Mesenchymal stem cell (in vitro differentiated cells and primary cell): Measurements from ENCODE around the gene DDX59.
"Not testable (repeated sequence)": the region's sequence is repeated elsewhere in the genome, so short reads cannot be mapped to it uniquely, and the experiment has no call there.

Experiments used
- DNase-seq: peaks from one replicate; pipeline ENCODE4 v3.0.0-alpha.2; 2013
- H2AFZ ChIP-seq: one replicate; pipeline ENCODE4 v1.6.1; 2013; ENCODE audit warnings: low read depth, mild to moderate bottlenecking, control low read depth, inconsistent platforms, low read length, moderate library complexity
- H2AK5ac ChIP-seq: 2 replicates; pipeline ENCODE4 v1.6.1; 2013; ENCODE audit warnings: low read length, moderate library complexity, mild to moderate bottlenecking, inconsistent platforms; ENCODE audit not compliant: severe bottlenecking
- H2BK120ac ChIP-seq: one replicate; pipeline ENCODE4 v1.6.1; 2013; ENCODE audit warnings: low read depth, mild to moderate bottlenecking, inconsistent platforms, low read length, moderate library complexity
- H2BK12ac ChIP-seq, 2 experiments: one replicate each; pipeline ENCODE4 v1.6.1; 2013; ENCODE audit warnings: inconsistent platforms in 2 of 2, low read length in 2 of 2, mild to moderate bottlenecking in 2 of 2, moderate library complexity in 2 of 2, control low read depth in 1 of 2
- H2BK15ac ChIP-seq: one replicate; pipeline ENCODE4 v1.6.1; 2013; ENCODE audit warnings: mild to moderate bottlenecking, low read depth, inconsistent platforms; ENCODE audit not compliant: poor library complexity, severe bottlenecking
- H2BK5ac ChIP-seq: 2 replicates; pipeline ENCODE4 v1.6.1; 2013; ENCODE audit warnings: low read depth, mild to moderate bottlenecking, low read length, control low read depth, inconsistent platforms; ENCODE audit not compliant: poor library complexity, severe bottlenecking
- H3K14ac ChIP-seq, 2 experiments: one replicate each; pipeline ENCODE4 v1.6.1; 2013; ENCODE audit warnings: inconsistent platforms in 2 of 2, low read length in 2 of 2, control low read depth in 1 of 2, mild to moderate bottlenecking in 1 of 2, moderate library complexity in 1 of 2
- H3K18ac ChIP-seq, 2 experiments: one replicate each; pipeline ENCODE4 v1.6.1; 2013; ENCODE audit warnings: inconsistent platforms in 2 of 2, low read length in 2 of 2, control low read depth in 1 of 2, low read depth in 1 of 2, mild to moderate bottlenecking in 1 of 2
- H3K23ac ChIP-seq, 2 experiments: one replicate each; pipeline ENCODE4 v1.6.1; 2013; ENCODE audit warnings: inconsistent platforms in 2 of 2, low read length in 2 of 2, mild to moderate bottlenecking in 2 of 2, moderate library complexity in 2 of 2, control low read depth in 1 of 2
- H3K27ac ChIP-seq: 2 replicates; pipeline ENCODE4 v1.5.1; 2013; ENCODE audit warnings: mild to moderate bottlenecking, moderate library complexity, low read length, control low read depth, inconsistent platforms; ENCODE audit not compliant: poor library complexity, severe bottlenecking
- H3K27me3 ChIP-seq, 2 experiments: 2 replicates each; pipeline versions ENCODE4 v1.6.1 to v1.7.0; 2013; ENCODE audit warnings: low read length in 2 of 2, mild to moderate bottlenecking in 2 of 2, moderate library complexity in 2 of 2, control low read depth in 1 of 2, inconsistent platforms in 1 of 2; ENCODE audit not compliant: control insufficient read depth in 1 of 2, insufficient read depth in 1 of 2
- H3K36me3 ChIP-seq, 2 experiments: 2 replicates each; pipeline versions ENCODE4 v1.6.1 to v1.7.0; 2013; ENCODE audit warnings: low read length in 2 of 2, control low read depth in 1 of 2, inconsistent platforms in 1 of 2, low read depth in 1 of 2, mild to moderate bottlenecking in 1 of 2; ENCODE audit not compliant: insufficient read depth in 2 of 2, control insufficient read depth in 1 of 2
- H3K4ac ChIP-seq, 2 experiments: one replicate each; pipeline ENCODE4 v1.6.1; 2013; ENCODE audit warnings: inconsistent platforms in 2 of 2, low read length in 2 of 2, mild to moderate bottlenecking in 2 of 2, moderate library complexity in 2 of 2, control low read depth in 1 of 2, low read depth in 1 of 2
- H3K4me1 ChIP-seq: 2 replicates; pipeline ENCODE4 v1.6.1; 2013; ENCODE audit warnings: low read depth, low read length, control low read depth; ENCODE audit not compliant: control insufficient read depth, insufficient read depth
- H3K4me2 ChIP-seq: 2 replicates; pipeline ENCODE4 v1.6.1; 2013; ENCODE audit warnings: low read length, mild to moderate bottlenecking, inconsistent platforms; ENCODE audit not compliant: poor library complexity, severe bottlenecking
- H3K4me3 ChIP-seq, 2 experiments: 2 replicates each; pipeline versions ENCODE4 v1.5.1 to v1.7.0; 2013; ENCODE audit warnings: low read length in 2 of 2, mild to moderate bottlenecking in 2 of 2, control low read depth in 1 of 2, low read depth in 1 of 2; ENCODE audit not compliant: insufficient read depth in 1 of 2
- H3K79me1 ChIP-seq: replicated peaks from 2 replicates; pipeline ENCODE4 v1.6.1; 2013; ENCODE audit warnings: mild to moderate bottlenecking, control low read depth, low read length, inconsistent platforms; ENCODE audit not compliant: poor library complexity, severe bottlenecking
- H3K9ac ChIP-seq: 2 replicates; pipeline ENCODE4 v1.7.0; 2013; ENCODE audit warnings: mild to moderate bottlenecking, low read length, moderate library complexity
- H3K9me3 ChIP-seq: 2 replicates; pipeline ENCODE4 v1.7.0; 2013; ENCODE audit warnings: mild to moderate bottlenecking, low read length; ENCODE audit not compliant: control insufficient read depth
- H4K8ac ChIP-seq: one replicate; pipeline ENCODE4 v1.6.1; 2013; ENCODE audit warnings: inconsistent platforms, mild to moderate bottlenecking, low read length, moderate library complexity
- H4K91ac ChIP-seq: one replicate; pipeline ENCODE4 v1.6.1; 2013; ENCODE audit warnings: mild to moderate bottlenecking, low read length, inconsistent platforms
- WGBS: methylation state at CpG from one replicate; pipeline ENCODE4 v1.1.7; 2013; ENCODE audit warnings: mixed read lengths; 5-methylcytosine and 5-hydroxymethylcytosine counted together

DDX59 gene

DNA sequence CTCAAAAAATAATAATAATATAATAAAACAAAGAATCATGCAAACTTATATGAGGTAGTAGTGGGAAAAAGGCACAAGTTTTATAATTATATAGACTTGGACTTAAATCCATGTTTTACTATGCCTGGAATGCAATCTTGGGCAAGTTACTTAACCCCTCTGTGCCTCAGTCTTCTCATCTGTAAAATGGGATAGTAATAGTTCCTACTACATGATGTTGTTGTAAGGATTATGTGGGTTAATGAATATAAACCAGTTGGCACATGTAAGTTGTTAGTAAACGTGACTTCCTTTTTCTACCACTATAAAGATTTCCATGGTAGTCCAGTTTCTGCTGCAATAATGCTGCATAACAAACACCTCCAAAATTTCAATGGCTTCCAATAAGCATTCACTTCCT is 38.3 kb downstream of the DDX59 start:
- H3K4ac ChIP-seq: no peak overlapping the region
- no peak overlapping the region for H3K4me2 ChIP-seq
- H3K9me3 ChIP-seq: no peaks in the 10 kb centered on the region
- H2BK120ac ChIP-seq: no peak overlapping the region
- H3K9ac ChIP-seq: no peak overlapping the region
- no peak overlapping the region for H2BK5ac ChIP-seq
- H2AK5ac ChIP-seq: no peak overlapping the region
- no peak overlapping the region for H2AFZ ChIP-seq
- H3K27ac ChIP-seq: no peak overlapping the region
- H2BK12ac ChIP-seq: no peak overlapping the region
- no peak overlapping the region for H3K4me3 ChIP-seq
- no peak overlapping the region for H4K8ac ChIP-seq
- H3K79me1 ChIP-seq: no peaks in the 10 kb centered on the region
- no peak overlapping the region for H3K18ac ChIP-seq
- no peak for DNase-seq
- H3K36me3 ChIP-seq: no peaks in the 10 kb centered on the region
- no peak overlapping the region for H3K23ac ChIP-seq
- WGBS: no CpG with 5 or more reads among the region's 1 CpG
- no peaks in the 10 kb centered on the region for H3K4me1 ChIP-seq
- H3K27me3 ChIP-seq: no peaks in the 10 kb centered on the region
- H3K14ac ChIP-seq: no peak overlapping the region
- no peak overlapping the region for H2BK15ac ChIP-seq
- H4K91ac ChIP-seq: no peak overlapping the region

DNA sequence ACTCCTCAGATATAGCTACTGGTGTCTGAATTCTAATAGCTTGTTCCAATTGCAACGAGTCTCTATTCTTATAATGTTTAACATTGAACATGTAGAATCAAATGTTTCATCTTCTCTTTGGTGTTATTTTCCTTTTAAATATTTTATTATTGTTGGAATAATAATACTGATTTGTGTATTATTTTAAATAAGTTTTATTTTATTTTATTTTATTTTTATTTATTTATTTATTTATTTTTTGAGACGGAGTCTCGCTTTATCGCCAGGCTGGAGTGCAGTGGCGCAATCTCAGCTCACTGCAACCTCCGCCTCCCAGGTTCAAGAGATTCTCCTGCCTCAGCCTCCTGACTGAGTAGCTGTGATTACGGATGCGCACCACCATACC is 39.2 kb downstream of the DDX59 start:
- DNase-seq, H3K4me1 ChIP-seq, H3K27ac ChIP-seq, H3K4me2 ChIP-seq, H2BK15ac ChIP-seq, H4K91ac ChIP-seq, H3K4me3 ChIP-seq, H3K9me3 ChIP-seq, H2BK12ac ChIP-seq, H3K36me3 ChIP-seq, H3K18ac ChIP-seq, H3K23ac ChIP-seq, H3K9ac ChIP-seq, H3K27me3 ChIP-seq, H2BK5ac ChIP-seq, H4K8ac ChIP-seq, H2AFZ ChIP-seq, H3K79me1 ChIP-seq, H2BK120ac ChIP-seq, H2AK5ac ChIP-seq, H3K4ac ChIP-seq, H3K14ac ChIP-seq: not testable (repeated sequence)
- WGBS: 100% methylated on average over 7 of the region's 8 CpGs

DNA sequence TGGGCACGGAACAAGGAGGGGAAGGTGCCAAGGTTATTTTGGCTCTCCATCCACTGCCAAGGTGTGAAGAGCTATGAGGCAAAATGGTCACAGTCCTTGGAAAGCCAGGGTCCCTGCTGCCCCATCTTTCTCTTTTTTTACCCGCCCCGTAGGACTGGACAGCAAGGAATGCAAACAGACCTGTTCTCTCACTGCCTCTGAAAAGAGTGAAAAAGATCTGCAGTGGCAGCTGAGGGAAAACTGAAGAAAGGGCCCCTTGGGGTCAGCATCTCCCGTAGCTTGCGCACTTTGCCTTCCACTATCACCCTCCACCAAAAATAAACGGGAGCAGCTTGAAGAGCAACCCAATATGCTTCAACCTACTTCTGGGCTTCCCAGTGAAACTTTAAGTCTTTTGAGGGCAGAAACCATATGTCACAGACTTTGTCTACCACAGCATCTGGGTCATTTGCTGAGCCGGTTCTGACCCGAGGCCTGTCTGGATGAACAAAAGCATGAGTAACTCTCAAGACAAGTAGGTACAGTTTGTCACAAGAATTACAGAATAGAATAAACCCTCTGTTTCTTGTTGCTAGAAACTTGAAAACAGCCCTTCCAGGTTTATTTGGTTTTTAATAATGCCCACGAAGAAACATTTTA is 39.7 kb downstream of the DDX59 start:
- Histone ChIP-seq H3K27me3 (no peaks in the 10 kb centered on the region), H3K79me1 (no peaks in the 10 kb centered on the region), H3K4ac (no peak overlapping the region), H2AK5ac (no peak overlapping the region), H4K8ac (no peak overlapping the region), H2BK15ac (no peak overlapping the region), H3K23ac (no peak overlapping the region), H3K27ac (no peak overlapping the region), H2AFZ (no peak overlapping the region), H3K18ac (no peak overlapping the region), H2BK5ac (no peak overlapping the region), H3K4me1 (no peaks in the 10 kb centered on the region), H3K9ac (no peak overlapping the region), H3K36me3 (no peaks in the 10 kb centered on the region), H2BK120ac (no peak overlapping the region), H3K14ac (no peak overlapping the region), H4K91ac (no peak overlapping the region), H3K4me2 (no peak overlapping the region), H3K9me3 (no peaks in the 10 kb centered on the region), H3K4me3 (no peak overlapping the region), H2BK12ac (no peak overlapping the region)
- 93% methylated on average over 9 of the region's 9 CpGs for whole genome bisulfite sequencing
- no peak for DNase-seq

DNA sequence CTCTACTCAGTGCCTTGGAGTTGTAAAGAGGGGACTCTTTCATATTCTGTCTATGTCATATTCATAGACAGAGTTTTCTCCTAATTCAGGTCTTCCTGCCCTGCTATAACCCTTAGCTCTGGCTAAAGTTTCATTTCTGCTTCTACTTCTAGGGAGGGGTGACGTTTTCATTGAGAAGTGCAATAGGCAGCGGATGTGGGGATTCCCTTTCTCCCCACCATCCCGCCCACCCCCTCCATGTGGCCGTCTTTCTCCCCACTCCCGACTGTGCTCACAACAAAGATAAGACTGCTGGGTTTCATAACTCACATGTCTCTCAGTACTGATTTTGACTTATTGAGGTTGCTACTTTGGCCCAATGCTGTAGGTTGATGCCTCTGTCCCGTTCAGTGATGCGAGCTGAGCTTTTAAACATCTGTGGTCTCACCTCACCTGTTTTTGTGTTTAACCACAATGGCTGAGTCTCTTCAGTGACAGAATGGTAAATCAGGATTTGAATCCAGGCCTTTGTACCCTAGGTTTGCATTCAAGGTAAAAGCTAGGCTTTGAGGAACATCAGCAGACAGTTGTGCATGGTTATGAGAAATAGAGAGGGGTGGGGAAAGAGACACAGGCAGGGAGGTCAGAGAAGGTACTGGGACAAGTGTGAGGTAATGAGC is 41.4 kb downstream of the DDX59 start:
- DNase-seq: no peak
- 89% methylated on average over 7 of the region's 7 CpGs for WGBS

More for the DNA sequence above, 41.4 kb downstream of the DDX59 start:
- H2BK12ac ChIP-seq: no peak overlapping the region
- no peaks in the 10 kb centered on the region for H3K27me3 ChIP-seq
- no peak overlapping the region for H2BK120ac ChIP-seq
- H3K4ac ChIP-seq: no peak overlapping the region
- H3K27ac ChIP-seq: no peak overlapping the region
- H2BK15ac ChIP-seq: no peak overlapping the region
- no peak overlapping the region for H3K4me2 ChIP-seq
- H3K4me3 ChIP-seq: no peak overlapping the region
- no peak overlapping the region for H4K91ac ChIP-seq
- no peaks in the 10 kb centered on the region for H3K36me3 ChIP-seq
- no peak overlapping the region for H3K23ac ChIP-seq
- no peak overlapping the region for H3K18ac ChIP-seq
- no peak overlapping the region for H3K9ac ChIP-seq
- H3K79me1 ChIP-seq: no peaks in the 10 kb centered on the region
- H3K14ac ChIP-seq: no peak overlapping the region
- no peak overlapping the region for H2AK5ac ChIP-seq
- no peaks in the 10 kb centered on the region for H3K4me1 ChIP-seq
- H2AFZ ChIP-seq: no peak overlapping the region
- H4K8ac ChIP-seq: no peak overlapping the region
- H2BK5ac ChIP-seq: no peak overlapping the region
- H3K9me3 ChIP-seq: no peaks in the 10 kb centered on the region
